HepG2 (cell line): Measurements from ENCODE around the gene CXCL3. TPM values are rescaled to one million over a fixed set of nuclear protein-coding genes. Genes with fewer than 3 reads are reported as not detected.

ENCODE experiments used
- ATAC-seq: fragments of 200-7000 bp; cut with Tn5 transposase; 3 replicates; pipeline ENCODE4 v1.9.1; 2020; ENCODE audit warnings: mild to moderate bottlenecking, moderate library complexity
- BruUV-seq: library from RNA; stranded (reverse); fragments of 400-500 nt; replicated peaks from 2 replicates; lab custom pipeline; 2021; lab: Mats Ljungman, UMichigan
- CTCF ChIA-PET: fragments of 300-600 bp; formaldehyde crosslinking; extraction: SDS; loops from one replicate; lab custom pipeline; 2021; ENCODE audit warnings: low total read pairs, inconsistent platforms, low intra/inter-chr PET ratio; lab: Yijun Ruan, JAX
- POLR2A ChIA-PET: fragments of 350-600 bp; sonication (Branson Sonifier 250); formaldehyde crosslinking; loops from one replicate; lab custom pipeline; 2020; ENCODE audit warnings: antibody characterized with exemption, inconsistent platforms; lab: Yijun Ruan, JAX
- DNase-seq: peaks from one replicate; pipeline ENCODE4 v3.0.0-alpha.2; 2015; ENCODE audit warnings: low spot score
- FAIRE-seq: peaks from 3 replicates; lab custom pipeline; 2011; peaks lifted over from hg19 to GRCh38; lab: Jason Lieb, UNC
- H2AFZ ChIP-seq: one replicate; pipeline ENCODE4 v1.6.1; 2011; ENCODE audit warnings: low read length, inconsistent platforms
- H3K27ac ChIP-seq: fragments of 300-600 bp; 3 replicates; pipeline ENCODE4 v1.8.0; 2011; ENCODE audit warnings: mixed run types, mild to moderate bottlenecking, mixed read lengths, low read length, inconsistent platforms; ENCODE audit not compliant: insufficient read depth; ENCODE audit errors: extremely low read length
- H3K27me3 ChIP-seq, 2 experiments: fragments of 200-600 bp in 1 of 2; 2 replicates in 1 of 2; 3 replicates in 1 of 2; pipeline versions ENCODE4 v1.6.0 to v1.8.0; 2011; ENCODE audit warnings: low read length in 2 of 2, mild to moderate bottlenecking in 2 of 2, moderate library complexity in 2 of 2, inconsistent platforms in 1 of 2; ENCODE audit not compliant: insufficient read depth in 2 of 2, control insufficient read depth in 1 of 2
- H3K36me3 ChIP-seq, 2 experiments: fragments of 200-600 bp in 1 of 2; replicated peaks in 1 of 2; 2 replicates in 1 of 2; 3 replicates in 1 of 2; pipeline versions ENCODE4 v1.5.1 to v1.8.0; 2011; ENCODE audit warnings: low read length in 2 of 2, inconsistent platforms in 1 of 2; ENCODE audit not compliant: insufficient read depth in 2 of 2, control insufficient read depth in 1 of 2
- H3K4me1 ChIP-seq: 2 replicates; pipeline ENCODE4 v1.5.1; 2012; ENCODE audit warnings: low read length, inconsistent platforms; ENCODE audit not compliant: insufficient read depth
- H3K4me2 ChIP-seq: 2 replicates; pipeline ENCODE4 v1.6.0; 2011; ENCODE audit warnings: low read depth, low read length, inconsistent platforms
- H3K4me3 ChIP-seq, 3 experiments: fragments of 200-600 bp in 1 of 3; sonication (generic), shearing (Covaris generic) in 1 of 3; replicated peaks in 1 of 3; 2 replicates each; pipeline ENCODE4 v1.5.1; 2011 to 2016; ENCODE audit warnings: low read length in 3 of 3, inconsistent platforms in 2 of 3, low read depth in 2 of 3, mild to moderate bottlenecking in 2 of 3, control low read depth in 1 of 3, mixed read lengths in 1 of 3; ENCODE audit not compliant: insufficient read depth in 1 of 3
- H3K79me2 ChIP-seq: one replicate; pipeline ENCODE4 v1.6.1; 2011; ENCODE audit warnings: low read length, inconsistent platforms; ENCODE audit not compliant: insufficient read depth
- H3K9ac ChIP-seq: 2 replicates; pipeline ENCODE4 v1.6.0; 2011; ENCODE audit warnings: mild to moderate bottlenecking, low read depth, low read length, inconsistent platforms; ENCODE audit not compliant: insufficient read depth
- H3K9me3 ChIP-seq: 2 replicates; pipeline ENCODE4 v1.5.1; 2012; ENCODE audit warnings: mild to moderate bottlenecking, low read length
- H4K20me1 ChIP-seq: 2 replicates; pipeline ENCODE4 v1.6.0; 2011; ENCODE audit warnings: inconsistent platforms, mild to moderate bottlenecking, low read length, moderate library complexity; ENCODE audit not compliant: insufficient read depth
- NFYB ChIP-seq: sonication (generic); formaldehyde crosslinking; IDR thresholded peaks from 2 replicates; pipeline ENCODE4 v1.4.0; 2020; ENCODE audit warnings: missing genetic modification reagents
- ZNF331 ChIP-seq: sonication (generic); formaldehyde crosslinking; IDR thresholded peaks from 2 replicates; pipeline ENCODE4 v1.4.0; 2020; ENCODE audit warnings: missing genetic modification reagents
- WGBS: methylation state at CpG from one replicate; pipeline ENCODE4 v1.1.6; 2017; ENCODE audit warnings: low lambda C conversion rate; 5-methylcytosine and 5-hydroxymethylcytosine counted together
- in situ Hi-C: cut with HindIII; loops from 2 replicates; pipeline ENCODE4 v1.10.0; 2017; ENCODE audit warnings: low pct_unique_long_range_greater_than_20kb; ENCODE audit not compliant: extremely low pct_ligation_motif_present
- intact Hi-C: fragments of 100-400 bp; cut with micrococcal nuclease; formaldehyde crosslinking; loops from one replicate; pipeline ENCODE4 v1.10.0; 2022; ENCODE audit not compliant: unreplicated experiment
- polyA plus RNA-seq, 8 experiments: library from polyadenylated mRNA; depleted of rRNA in 3 of 8; stranded (reverse) in 7 of 8; unstranded in 1 of 8; fragments of >200 nt; fragmentation: Illumina TruSeq in 4 of 8; extraction: Trizol in 4 of 8; gene quantifications; 2 replicates each; pipeline versions ENCODE4 v1.2.1 to v1.2.3, GENCODE V29; 2011 to 2016; ENCODE audit warnings: low read depth in 4 of 8, missing spikeins in 1 of 8, mixed read lengths in 1 of 8; ENCODE audit not compliant: insufficient read depth in 1 of 8
- total RNA-seq, 5 experiments: library from RNA; depleted of rRNA; stranded (reverse); fragments of >200 nt; fragmentation: Illumina TruSeq; extraction: Trizol; gene quantifications; 2 replicates each; pipeline ENCODE4 v1.2.3, GENCODE V29; 2016; ENCODE audit warnings: low read depth in 1 of 5
- TF ChIP-seq, protein P1 (sequence below): sonication (generic); formaldehyde crosslinking; IDR thresholded peaks from 2 replicates; pipeline ENCODE4 v1.4.0; 2020; ENCODE audit warnings: missing genetic modification reagents, mild to moderate bottlenecking, borderline replicate concordance

CXCL3 gene
- total and polyA plus RNA-seq, 2 of the 13 experiments (the other 11 are each of a cell fraction or from before 2014, with no cell fraction given): 0.13 TPM; not detected in 1

DNA sequence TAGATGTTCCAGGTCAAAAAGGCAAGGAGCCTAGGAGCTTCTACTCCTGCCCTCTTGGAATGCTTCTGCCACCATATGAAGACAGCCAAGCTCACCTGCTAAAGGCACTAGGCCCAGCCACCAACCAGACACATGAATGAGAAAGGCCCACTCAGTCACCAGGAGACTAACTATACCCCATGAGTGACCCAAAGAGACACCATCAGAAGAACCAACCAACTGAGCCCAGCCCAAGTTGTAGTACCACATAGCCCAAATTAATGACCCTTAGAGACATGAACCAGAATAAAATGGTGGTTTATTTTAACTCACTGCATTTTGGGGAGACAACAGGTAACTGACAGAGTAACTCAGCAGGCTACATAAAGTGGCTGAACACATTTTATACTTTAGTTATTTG, 22.9 kb upstream of the CXCL3 start:
- H3K36me3 ChIP-seq: no peaks in the 10 kb centered on the region
- TF ChIP-seq, protein P1, sequence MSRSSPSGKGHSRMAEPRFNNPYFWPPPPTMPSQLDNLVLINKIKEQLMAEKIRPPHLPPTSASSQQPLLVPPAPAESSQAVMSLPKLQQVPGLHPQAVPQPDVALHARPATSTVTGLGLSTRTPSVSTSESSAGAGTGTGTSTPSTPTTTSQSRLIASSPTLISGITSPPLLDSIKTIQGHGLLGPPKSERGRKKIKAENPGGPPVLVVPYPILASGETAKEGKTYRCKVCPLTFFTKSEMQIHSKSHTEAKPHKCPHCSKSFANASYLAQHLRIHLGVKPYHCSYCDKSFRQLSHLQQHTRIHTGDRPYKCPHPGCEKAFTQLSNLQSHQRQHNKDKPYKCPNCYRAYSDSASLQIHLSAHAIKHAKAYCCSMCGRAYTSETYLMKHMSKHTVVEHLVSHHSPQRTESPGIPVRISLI (CRISPR knock-in tag): no peak
- TF ChIP-seq ZNF331 (CRISPR knock-in tag): peak; percentile 74
- TF ChIP-seq, all 625 proteins: peak for 1
- in situ Hi-C loops (no loop called here), intact Hi-C loops (no loop called here)
- H3K9ac ChIP-seq: no peak overlapping the region
- no peak overlapping the region for H3K4me2 ChIP-seq
- no peaks in the 10 kb centered on the region for H3K4me1 ChIP-seq
- no peak overlapping the region for H2AFZ ChIP-seq
- no peak for ATAC-seq
- H4K20me1 ChIP-seq: no peaks in the 10 kb centered on the region
- no peak overlapping the region for H3K27ac ChIP-seq
- no peak overlapping the region for H3K4me3 ChIP-seq
- FAIRE-seq: no peak
- DNase-seq: no peak
- H3K79me2 ChIP-seq: no peaks in the 10 kb centered on the region
- ChIA-PET POLR2A (no interaction called here), CTCF (no interaction called here)
- BruUV-seq: no TSS peak
- no peaks in the 10 kb centered on the region for H3K9me3 ChIP-seq
- no peaks in the 10 kb centered on the region for H3K27me3 ChIP-seq

DNA sequence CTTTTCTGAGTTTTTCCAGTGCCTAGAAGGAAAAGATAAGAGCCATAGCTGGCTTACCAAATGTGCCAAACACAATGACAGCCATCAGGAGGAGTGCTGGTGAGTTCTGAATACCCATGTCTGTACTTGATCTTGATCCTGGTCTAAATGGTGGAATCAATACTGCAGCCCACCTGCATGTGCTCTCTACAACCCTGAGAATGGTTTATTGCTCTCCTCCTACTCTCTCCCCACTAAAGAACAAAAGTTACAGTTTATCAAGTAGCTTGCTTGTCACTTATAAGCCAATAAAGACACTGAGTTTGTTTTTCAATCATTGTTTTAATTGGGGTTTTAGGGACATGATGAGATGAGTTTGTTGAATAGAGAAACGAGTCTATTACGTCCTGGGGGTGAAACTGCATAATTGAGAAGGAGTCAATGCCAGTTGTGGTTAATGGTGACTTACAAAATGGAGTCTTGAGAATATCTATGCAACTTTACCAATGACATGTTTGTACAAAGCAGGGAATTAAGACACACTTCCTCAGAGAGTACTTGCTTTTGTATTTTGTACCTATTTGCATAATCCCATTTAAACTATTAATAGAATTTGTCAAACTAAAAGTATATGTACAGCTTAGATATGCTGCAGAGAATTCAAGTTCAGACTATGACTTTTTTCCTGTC, 20.8 kb upstream of the CXCL3 start:
- Histone ChIP-seq H2AFZ (no peak overlapping the region), H3K9ac (no peak overlapping the region), H3K4me2 (no peak overlapping the region)
- in situ Hi-C loops: no loop called here
- TF ChIP-seq NFYB (CRISPR knock-in tag): no peak
- TF ChIP-seq, all 625 proteins: peak for 0
- no peaks in the 10 kb centered on the region for H3K36me3 ChIP-seq
- no peaks in the 10 kb centered on the region for H3K27me3 ChIP-seq
- no peak for DNase-seq
- WGBS: 0% methylated on average over 2 of the region's 2 CpGs
- H3K4me1 ChIP-seq: no peaks in the 10 kb centered on the region
- FAIRE-seq: no peak
- H3K27ac ChIP-seq: no peak overlapping the region
- intact Hi-C loops: no loop called here
- POLR2A ChIA-PET: no interaction called here
- no TSS peak for BruUV-seq
- H3K79me2 ChIP-seq: no peaks in the 10 kb centered on the region
- H3K9me3 ChIP-seq: no peaks in the 10 kb centered on the region
- ATAC-seq: no peak
- H3K4me3 ChIP-seq: no peak overlapping the region
- CTCF ChIA-PET: no interaction called here
- no peaks in the 10 kb centered on the region for H4K20me1 ChIP-seq
